PC-9 (cell line): ENCODE results near the gene PTPRD. TPM values are rescaled to one million over a fixed set of nuclear protein-coding genes. Genes with fewer than 3 reads are reported as not detected.

Experiments used
- BruUV-seq: library from RNA; stranded (reverse); fragments of 400-500 nt; replicated peaks from 2 replicates; lab custom pipeline; 2021; lab: Mats Ljungman, UMichigan
- CTCF ChIA-PET: fragments of 300-600 bp; sonication (Branson Sonifier 250); formaldehyde crosslinking; loops from one replicate; lab custom pipeline; 2022; ENCODE audit warnings: antibody characterized with exemption; lab: Charles Lee
- POLR2A ChIA-PET: fragments of 300-600 bp; sonication (Branson Sonifier 250); formaldehyde crosslinking; loops from one replicate; lab custom pipeline; 2022; ENCODE audit warnings: antibody characterized with exemption; ENCODE audit not compliant: unreplicated experiment; lab: Charles Lee
- DNase-seq, 2 experiments: peaks; one replicate each; pipeline versions ENCODE4 v3.0.0 to v3.0.0-alpha.2; 2015 to 2022; ENCODE audit warnings: mixed read lengths in 1 of 2
- H2AFZ ChIP-seq: fragments of 200-600 bp; sonication (generic); 2 replicates; pipeline ENCODE4 v1.8.1; 2017; ENCODE audit warnings: antibody characterized with exemption
- H3F3A ChIP-seq: fragments of 200-600 bp; sonication (generic); 2 replicates; pipeline ENCODE4 v1.8.1; 2017; ENCODE audit warnings: antibody characterized with exemption, mild to moderate bottlenecking, low read depth; ENCODE audit not compliant: insufficient read depth
- H3K27ac ChIP-seq: fragments of 200-600 bp; sonication (generic); 2 replicates; pipeline ENCODE4 v1.6.1; 2016; ENCODE audit warnings: mixed run types
- H3K27me3 ChIP-seq: fragments of 200-600 bp; sonication (generic); 2 replicates; pipeline ENCODE4 v1.6.1; 2016; ENCODE audit warnings: low read depth, mixed run types; ENCODE audit not compliant: insufficient read depth
- H3K36me3 ChIP-seq: fragments of 200-600 bp; sonication (generic); 2 replicates; pipeline ENCODE4 v1.6.1; 2016; ENCODE audit warnings: low read depth, mixed run types
- H3K4me1 ChIP-seq: fragments of 200-600 bp; sonication (generic); replicated peaks from 2 replicates; pipeline ENCODE4 v1.6.1; 2016; ENCODE audit warnings: mixed run types; ENCODE audit not compliant: insufficient read depth
- H3K4me2 ChIP-seq: fragments of 200-600 bp; sonication (generic); 2 replicates; pipeline ENCODE4 v1.6.1; 2017; ENCODE audit warnings: mixed run types
- H3K4me3 ChIP-seq: fragments of 200-600 bp; sonication (generic); 2 replicates; pipeline ENCODE4 v1.6.1; 2016; ENCODE audit warnings: mixed run types
- H3K79me2 ChIP-seq: fragments of 200-600 bp; sonication (generic); 2 replicates; pipeline ENCODE4 v1.6.1; 2017; ENCODE audit warnings: low read depth, mixed run types
- H3K9me2 ChIP-seq: fragments of 200-600 bp; sonication (generic); 2 replicates; pipeline ENCODE4 v1.8.1; 2017; ENCODE audit warnings: mild to moderate bottlenecking; ENCODE audit not compliant: insufficient read depth
- H3K9me3 ChIP-seq: fragments of 200-600 bp; sonication (generic); 2 replicates; pipeline ENCODE4 v1.8.1; 2016; ENCODE audit warnings: low read depth; ENCODE audit not compliant: insufficient read depth
- H4K20me1 ChIP-seq: fragments of 200-600 bp; sonication (generic); 2 replicates; pipeline ENCODE4 v1.8.1; 2017; ENCODE audit not compliant: insufficient read depth
- EZH2 ChIP-seq: fragments of 200-600 bp; sonication (generic); IDR thresholded peaks from 2 replicates; pipeline ENCODE4 v1.8.0; 2017; ENCODE audit warnings: antibody characterized with exemption, low read depth
- intact Hi-C: fragments of 100-400 bp; cut with micrococcal nuclease; formaldehyde crosslinking; loops from one replicate; pipeline ENCODE4 v1.10.0; 2022; ENCODE audit not compliant: unreplicated experiment
- total RNA-seq: library from RNA; stranded (reverse); gene quantifications from 2 replicates; pipeline ENCODE4 v1.2.3, GENCODE V29; 2021
- TF ChIP-seq, protein P1 (sequence below): fragments of 200-600 bp; sonication (generic); conservative IDR thresholded peaks from 2 replicates; pipeline ENCODE4 v1.6.1; 2017; ENCODE audit warnings: mixed run types, antibody characterized with exemption, mild to moderate bottlenecking, moderate library complexity

PTPRD gene
- total RNA-seq, 1 experiment from 2014 or later = not detected

DNA sequence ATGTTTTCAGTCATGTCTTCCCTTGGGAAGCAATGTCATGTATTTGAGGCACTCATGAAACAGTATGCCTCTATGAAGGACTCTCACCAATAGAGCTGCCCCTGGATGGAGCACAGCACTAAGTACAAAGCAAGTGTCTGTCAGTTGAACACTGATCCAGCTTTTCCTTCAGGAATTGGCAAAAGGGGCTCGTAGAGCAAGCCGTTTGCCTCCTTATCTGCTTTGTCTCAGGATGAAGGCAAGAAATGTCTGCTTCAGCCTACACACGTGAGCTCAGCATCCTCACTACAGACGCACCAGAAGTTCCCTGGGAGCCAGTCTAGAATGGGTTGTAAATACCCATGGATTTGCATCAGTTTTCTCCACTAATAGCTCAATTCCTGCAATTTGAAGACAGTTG lies 2070.3 kb downstream of the PTPRD start:
- BruUV-seq = no TSS peak
- CTCF ChIA-PET = no interaction called here
- H3F3A ChIP-seq = no peaks in the 10 kb centered on the region
- H3K36me3 ChIP-seq = no peaks in the 10 kb centered on the region
- H3K79me2 ChIP-seq = no peaks in the 10 kb centered on the region
- H3K4me1 ChIP-seq = no peaks in the 10 kb centered on the region
- H3K27ac ChIP-seq = no peak overlapping the region
- H3K9me3 ChIP-seq = no peaks in the 10 kb centered on the region
- H3K9me2 ChIP-seq = no peaks in the 10 kb centered on the region
- POLR2A ChIA-PET = no interaction called here
- intact Hi-C loops = no loop called here
- no peak overlapping the region for H3K4me3 ChIP-seq
- H3K27me3 ChIP-seq = no peaks in the 10 kb centered on the region
- no peak for DNase-seq
- H3K4me2 ChIP-seq = no peak overlapping the region
- H4K20me1 ChIP-seq = no peaks in the 10 kb centered on the region
- TF ChIP-seq, protein P1, sequence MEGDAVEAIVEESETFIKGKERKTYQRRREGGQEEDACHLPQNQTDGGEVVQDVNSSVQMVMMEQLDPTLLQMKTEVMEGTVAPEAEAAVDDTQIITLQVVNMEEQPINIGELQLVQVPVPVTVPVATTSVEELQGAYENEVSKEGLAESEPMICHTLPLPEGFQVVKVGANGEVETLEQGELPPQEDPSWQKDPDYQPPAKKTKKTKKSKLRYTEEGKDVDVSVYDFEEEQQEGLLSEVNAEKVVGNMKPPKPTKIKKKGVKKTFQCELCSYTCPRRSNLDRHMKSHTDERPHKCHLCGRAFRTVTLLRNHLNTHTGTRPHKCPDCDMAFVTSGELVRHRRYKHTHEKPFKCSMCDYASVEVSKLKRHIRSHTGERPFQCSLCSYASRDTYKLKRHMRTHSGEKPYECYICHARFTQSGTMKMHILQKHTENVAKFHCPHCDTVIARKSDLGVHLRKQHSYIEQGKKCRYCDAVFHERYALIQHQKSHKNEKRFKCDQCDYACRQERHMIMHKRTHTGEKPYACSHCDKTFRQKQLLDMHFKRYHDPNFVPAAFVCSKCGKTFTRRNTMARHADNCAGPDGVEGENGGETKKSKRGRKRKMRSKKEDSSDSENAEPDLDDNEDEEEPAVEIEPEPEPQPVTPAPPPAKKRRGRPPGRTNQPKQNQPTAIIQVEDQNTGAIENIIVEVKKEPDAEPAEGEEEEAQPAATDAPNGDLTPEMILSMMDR = no peak
- TF ChIP-seq EZH2 = no peak
- no peak overlapping the region for H2AFZ ChIP-seq

DNA sequence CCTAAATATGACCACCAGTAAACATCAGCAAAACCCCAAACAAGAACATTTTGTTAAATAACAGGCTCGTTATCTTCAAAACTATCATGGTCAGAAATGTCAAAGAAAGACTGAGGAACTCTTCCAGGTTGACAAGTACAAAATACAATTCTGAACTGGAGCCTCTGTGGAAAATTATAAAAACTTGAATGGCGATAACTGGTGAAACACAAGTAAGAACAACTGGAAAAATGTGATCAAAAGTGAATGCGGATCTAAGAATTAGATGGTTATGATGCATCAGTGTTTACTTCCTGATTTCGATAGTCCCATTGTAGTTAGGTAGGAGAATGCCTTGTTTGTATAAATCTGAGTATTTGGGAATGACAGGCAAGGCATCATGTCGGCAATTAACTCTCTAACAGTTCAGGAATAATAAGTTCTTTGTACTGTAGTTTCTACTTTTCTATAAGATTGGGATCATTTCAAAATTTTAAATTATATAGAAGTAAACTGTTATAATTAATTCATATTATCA lies 2073.1 kb downstream of the PTPRD start:
- Histone ChIP-seq H3K4me3 (no peak overlapping the region), H3K9me2 (no peaks in the 10 kb centered on the region), H3K4me2 (no peak overlapping the region), H4K20me1 (no peaks in the 10 kb centered on the region), H3K36me3 (no peaks in the 10 kb centered on the region), H3K9me3 (no peaks in the 10 kb centered on the region), H3K4me1 (no peaks in the 10 kb centered on the region), H3K27ac (no peak overlapping the region), H3F3A (no peaks in the 10 kb centered on the region), H3K27me3 (no peaks in the 10 kb centered on the region), H2AFZ (no peak overlapping the region), H3K79me2 (no peaks in the 10 kb centered on the region)
- ChIA-PET CTCF (no interaction called here), POLR2A (no interaction called here)
- TF ChIP-seq, protein P1 = no peak
- no peak for TF ChIP-seq EZH2
- no TSS peak for BruUV-seq
- DNase-seq = no peak
- intact Hi-C loops = no loop called here

DNA sequence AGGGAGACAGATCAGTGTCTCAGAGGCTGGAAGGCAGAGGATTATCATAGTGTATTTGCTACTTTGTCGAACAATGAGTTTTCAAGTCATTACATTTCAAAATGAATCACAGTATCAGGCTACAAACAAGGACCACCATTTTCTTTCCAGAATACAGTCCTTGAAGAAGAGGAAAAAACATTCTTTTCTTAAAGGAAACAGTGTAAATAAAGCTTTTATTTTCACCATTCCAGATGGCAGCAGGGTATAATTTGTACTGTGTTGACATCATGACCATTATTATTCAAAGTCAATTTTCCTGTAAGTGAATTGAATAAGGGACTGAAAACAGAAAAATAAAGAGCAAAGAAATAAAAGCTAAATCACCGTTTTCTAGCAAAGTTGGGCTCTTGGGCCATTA lies 2076.0 kb downstream of the PTPRD start:
- Histone ChIP-seq H3K79me2 (no peaks in the 10 kb centered on the region), H3K9me2 (no peaks in the 10 kb centered on the region), H3K36me3 (no peaks in the 10 kb centered on the region), H3K4me2 (no peak overlapping the region), H3K9me3 (no peaks in the 10 kb centered on the region), H2AFZ (no peak overlapping the region), H3K27ac (no peak overlapping the region), H3K4me1 (no peaks in the 10 kb centered on the region), H4K20me1 (no peaks in the 10 kb centered on the region), H3K4me3 (no peak overlapping the region), H3F3A (no peaks in the 10 kb centered on the region), H3K27me3 (no peaks in the 10 kb centered on the region)
- BruUV-seq = no TSS peak
- ChIA-PET POLR2A (no interaction called here), CTCF (no interaction called here)
- intact Hi-C loops = no loop called here
- no peak for DNase-seq
- TF ChIP-seq, protein P1 = no peak
- no peak for TF ChIP-seq EZH2
